Mucosa of descending colon (tissue), 3 donors: ENCODE measurements around the gene TMEM218. TPM values are rescaled to one million over a fixed set of nuclear protein-coding genes. Genes with fewer than 3 reads are reported as not detected.

Experiments used
- ATAC-seq: fragments of 200-7000 bp; cut with Tn5 transposase; one replicate; pipeline ENCODE4 v1.9.1; 2020; ENCODE audit warnings: mild to moderate bottlenecking, moderate library complexity
- DNase-seq, 3 donors: peaks; one replicate each; pipeline ENCODE4 v3.0.0-alpha.2; 2020
- H3K36me3 ChIP-seq: fragments of 200-600 bp; one replicate; pipeline ENCODE4 v1.8.0; 2021; ENCODE audit warnings: low read depth, mild to moderate bottlenecking
- H3K4me1 ChIP-seq: fragments of 200-600 bp; one replicate; pipeline ENCODE4 v1.8.0; 2021; ENCODE audit warnings: low read depth, mild to moderate bottlenecking
- H3K4me3 ChIP-seq: fragments of 200-600 bp; one replicate; pipeline ENCODE4 v1.8.0; 2021; ENCODE audit warnings: mild to moderate bottlenecking
- H3K9me3 ChIP-seq: fragments of 200-600 bp; one replicate; pipeline ENCODE4 v1.8.0; 2021; ENCODE audit warnings: mild to moderate bottlenecking
- CTCF ChIP-seq: fragments of 200-600 bp; IDR thresholded peaks from one replicate; pipeline ENCODE4 v1.8.0; 2022; ENCODE audit warnings: antibody characterized with exemption, mild to moderate bottlenecking
- intact Hi-C, 2 donors: fragments of 100-400 bp; cut with DNase I in 1 of 2; cut with micrococcal nuclease in 1 of 2; formaldehyde crosslinking; loops; one replicate each; pipeline versions ENCODE4 v1.11.0 to v1.11.1; 2022; cut with DNase I, micrococcal nuclease
- total RNA-seq, 3 donors: library from RNA; stranded (reverse); fragmentation: NEBNext Ultra II Directional in 2 of 3; extraction: Animal tissue kit (Norgen Biotek cat#: 25700) in 2 of 3; gene quantifications; one replicate each; pipeline versions ENCODE4 v1.2.1 to v1.2.4, GENCODE V29; 2021 to 2023
- donor health status: DM: no; HTN: no; CAD: no; lungs with moderate emphysema.
- donor health status: DM: no; HTN: no; CAD: no.
- donor health status: DM: no; HTN: yes; CAD: no.

Gene TMEM218
- total RNA-seq, 3 donors from 2014 or later = 12.5 to 16.9 (median 16.1) TPM

DNA sequence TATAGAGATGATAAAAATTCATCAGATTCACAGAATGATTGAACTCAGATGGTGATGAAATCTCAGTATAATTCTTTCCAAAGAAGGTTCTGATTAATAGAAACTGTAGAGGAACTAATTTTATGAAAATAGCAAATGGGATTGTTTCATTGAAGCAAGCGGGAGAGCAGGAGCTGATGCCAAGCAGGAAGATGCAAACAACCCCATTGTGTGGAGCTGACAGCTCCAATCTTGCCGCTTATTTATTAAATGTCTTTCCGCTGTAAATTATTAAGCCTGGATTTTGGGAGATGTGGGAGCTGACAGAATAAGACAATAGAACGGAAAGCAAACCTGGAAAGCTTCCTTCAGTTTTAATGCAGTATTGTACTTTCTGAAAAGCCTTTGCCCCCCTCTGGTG, 6.0 kb upstream of the TMEM218 start:
- TF ChIP-seq CTCF = no peak
- Histone ChIP-seq H3K4me1 (no peaks in the 10 kb centered on the region), H3K36me3 (no peaks in the 10 kb centered on the region), H3K4me3 (no peak overlapping the region), H3K9me3 (no peaks in the 10 kb centered on the region)
- no peak for ATAC-seq
- intact Hi-C loops = no loop called here
- no peak for DNase-seq

DNA sequence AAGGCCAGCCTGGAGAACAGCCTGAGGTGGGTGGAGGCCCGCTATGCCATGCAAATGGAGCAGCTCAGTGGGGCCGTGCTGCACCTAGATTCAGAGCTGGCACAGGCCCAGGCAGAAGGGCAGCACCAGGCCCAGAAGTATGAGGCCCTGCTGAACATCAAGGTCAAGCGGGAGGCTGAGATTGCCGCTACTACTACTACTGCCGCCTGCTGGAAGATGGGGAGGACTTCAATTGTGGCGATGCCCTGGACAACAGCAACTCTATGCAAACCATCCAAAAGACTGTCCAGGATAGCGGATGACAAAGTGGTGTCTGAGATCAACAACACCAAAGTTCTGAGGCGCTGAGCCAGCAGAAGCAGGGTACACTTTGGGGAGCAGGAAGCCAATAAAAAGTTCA, 3.1 kb upstream of the TMEM218 start:
- no peak for TF ChIP-seq CTCF
- DNase-seq (no peak), ATAC-seq (no peak)
- intact Hi-C loops = no loop called here
- Histone ChIP-seq H3K9me3 (no peaks in the 10 kb centered on the region), H3K36me3 (no peaks in the 10 kb centered on the region), H3K4me3 (no peak overlapping the region), H3K4me1 (peaks cover 3% of the 10 kb centered on the region)

DNA sequence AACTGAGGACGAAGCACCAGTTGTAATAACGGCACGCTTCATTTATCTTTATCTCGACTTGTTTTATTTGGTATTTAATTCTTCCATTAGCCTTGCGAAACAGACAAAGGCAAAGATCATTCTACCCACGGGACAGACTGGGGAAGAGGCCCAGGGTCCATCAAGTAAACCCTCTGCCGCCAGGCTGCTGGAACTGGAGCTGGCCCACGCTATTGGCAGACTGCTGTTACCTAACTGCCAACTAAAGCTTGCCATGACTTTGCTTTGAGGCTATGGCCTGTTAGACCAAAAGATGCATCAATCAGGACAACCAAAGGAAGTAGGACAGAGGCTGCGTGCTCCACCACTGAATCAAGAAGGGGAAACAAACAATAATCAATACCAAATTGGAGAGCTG, 780 bp upstream of the TMEM218 start:
- TF ChIP-seq CTCF = no peak
- no peak for ATAC-seq
- H3K9me3 ChIP-seq = no peaks in the 10 kb centered on the region
- no peak overlapping the region for H3K4me3 ChIP-seq
- intact Hi-C loops = no loop called here
- H3K4me1 ChIP-seq = peaks cover 3% of the 10 kb centered on the region
- no peaks in the 10 kb centered on the region for H3K36me3 ChIP-seq
- DNase-seq = no peak

DNA sequence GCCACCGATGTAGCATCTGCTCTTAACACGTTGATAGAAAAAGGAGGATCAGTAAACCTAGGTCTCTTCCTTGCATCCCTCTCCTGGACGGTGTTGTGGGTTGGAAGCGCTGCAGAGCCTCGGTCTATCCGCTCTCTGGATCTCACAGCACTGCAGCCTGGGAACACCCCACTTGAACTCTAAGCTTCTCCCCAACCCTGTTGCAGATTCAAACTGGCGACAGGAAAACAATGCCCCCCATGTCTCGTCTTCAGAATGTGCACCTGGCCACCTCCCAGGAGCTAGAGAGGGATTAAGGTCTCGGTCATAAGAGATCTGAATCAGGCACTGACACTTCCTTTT, 454 bp downstream of the TMEM218 start:
- intact Hi-C loops = no loop called here
- peak overlapping the region; percentile 58 for H3K4me3 ChIP-seq
- no peaks in the 10 kb centered on the region for H3K36me3 ChIP-seq
- ATAC-seq (peak; percentile 7), DNase-seq (peak in 1 of 3 donors; percentile 14)
- H3K9me3 ChIP-seq = no peaks in the 10 kb centered on the region
- peaks cover 3% of the 10 kb centered on the region for H3K4me1 ChIP-seq
- TF ChIP-seq CTCF = no peak

GRCh38 chr11:125110506-125110905, 920 bp downstream of the TMEM218 start:
- intact Hi-C loops = no loop called here

More at GRCh38 chr11:125110506-125110905, 920 bp downstream of the TMEM218 start:
- no peaks in the 10 kb centered on the region for H3K9me3 ChIP-seq
- DNase-seq (no peak), ATAC-seq (no peak)
- no peaks in the 10 kb centered on the region for H3K36me3 ChIP-seq
- H3K4me3 ChIP-seq = no peak overlapping the region
- TF ChIP-seq CTCF = no peak
- peaks cover 3% of the 10 kb centered on the region for H3K4me1 ChIP-seq
